Subcutaneous adipose tissue (tissue), 4 donors: ENCODE measurements around the gene ESRRA. TPM values are rescaled to one million over a fixed set of nuclear protein-coding genes. Genes with fewer than 3 reads are reported as not detected.

Source experiments
- CTCF ChIP-seq: fragments of 450-650 bp; IDR thresholded peaks from one replicate; pipeline ENCODE4 v1.5.1; 2016; ENCODE audit warnings: low read depth, mild to moderate bottlenecking, control low read depth, antibody characterized with exemption, moderate library complexity
- small RNA-seq: library from RNA; depleted of rRNA; stranded (forward); fragments of <200 nt; gene quantifications from one replicate; pipeline ENCODE3, GENCODE V24; 2016
- total RNA-seq, 4 donors: library from RNA; depleted of rRNA; stranded (reverse); fragments of >200 nt; gene quantifications; one replicate each; pipeline ENCODE4 v1.1.0, GENCODE V29; 2016

ESRRA gene
- total RNA-seq, 4 donors from 2014 or later: 16.3 to 54.1 (median 35.5) TPM

- TF ChIP-seq CTCF: no peak
Measured at GRCh38 chr11:64360448-64360921, 55.2 kb downstream of the ESRRA start.

GRCh38 chr11:64361659-64362058 is 56.3 kb downstream of the ESRRA start:
- TF ChIP-seq CTCF: no peak

- no peak for TF ChIP-seq CTCF
Measured at GRCh38 chr11:64362339-64362738, 57.0 kb downstream of the ESRRA start.

- no peak for TF ChIP-seq CTCF
Measured at GRCh38 chr11:64364435-64364834, 59.1 kb downstream of the ESRRA start.

- TF ChIP-seq CTCF: no peak
Measured at GRCh38 chr11:64364911-64365310, 59.6 kb downstream of the ESRRA start.

Small RNAs within 50 kb of the gene (small RNA-seq; reads per million reads assigned to genes)
- gene MIR7155 (not detected), gene RF00019 (0.49 reads per million)

Other genes starting within 250 kb of the ESRRA start
- gene MACROD1, start 139.4 kb upstream of the ESRRA start, total RNA-seq: 10 to 100 TPM in 3 of 4 donors, 1 to 10 TPM in 1; 8.0 to 24.0 (median 19.8) TPM
- gene STIP1, start 119.4 kb upstream of the ESRRA start, total RNA-seq: 100 to 1,000 TPM in 1 of 4 donors, 10 to 100 TPM in 3; 53.5 to 100 (median 72.6) TPM
- 10 to 100 TPM; 23.5 to 97.6 (median 42.2) TPM for gene FERMT3, start 98.8 kb upstream of the ESRRA start, total RNA-seq
- 10 to 100 TPM; 34.1 to 89.1 (median 43.6) TPM for gene TRPT1, start 79.3 kb upstream of the ESRRA start, total RNA-seq
- 10 to 100 TPM; 19.2 to 77.6 (median 41.8) TPM for gene NUDT22, start 79.2 kb upstream of the ESRRA start, total RNA-seq
- gene DNAJC4, start 75.0 kb upstream of the ESRRA start, total RNA-seq: 10 to 100 TPM; 21.5 to 32.0 (median 26.9) TPM
- gene VEGFB, start 70.9 kb upstream of the ESRRA start, total RNA-seq: 100 to 1,000 TPM; 122 to 332 (median 231) TPM
- 10 to 100 TPM; 32.0 to 40.9 (median 36.7) TPM for gene FKBP2, start 64.4 kb upstream of the ESRRA start, total RNA-seq
- 10 to 100 TPM; 64.3 to 73.1 (median 69.1) TPM for gene PPP1R14B, start 58.6 kb upstream of the ESRRA start, total RNA-seq
- 10 to 100 TPM; 10.8 to 17.9 (median 16.3) TPM for gene PLCB3, start 54.0 kb upstream of the ESRRA start, total RNA-seq
- 10 to 100 TPM; 47.1 to 92.5 (median 90.6) TPM for gene BAD, start 20.9 kb upstream of the ESRRA start, total RNA-seq
- 10 to 100 TPM in 3 of 4 donors, 1 to 10 TPM in 1; 7.7 to 18.1 (median 14.7) TPM for gene GPR137, start 19.7 kb upstream of the ESRRA start, total RNA-seq
- gene KCNK4, start 14.2 kb upstream of the ESRRA start, total RNA-seq: not detected
- gene CATSPERZ, start 5.2 kb upstream of the ESRRA start, total RNA-seq: not detected
- 100 to 1,000 TPM; 225 to 266 (median 241) TPM for gene TRMT112, start 12.0 kb downstream of the ESRRA start, total RNA-seq
- gene PRDX5, start 12.6 kb downstream of the ESRRA start, total RNA-seq: 100 to 1,000 TPM; 122 to 236 (median 223) TPM
- 10 to 100 TPM in 2 of 4 donors, 1 to 10 TPM in 2; 7.0 to 18.2 (median 11.2) TPM for gene CCDC88B, start 34.7 kb downstream of the ESRRA start, total RNA-seq
- 10 to 100 TPM in 3 of 4 donors, 1 to 10 TPM in 1; 7.2 to 27.5 (median 16.3) TPM for gene RPS6KA4, start 53.6 kb downstream of the ESRRA start, total RNA-seq